Caco-2 (cell line): ENCODE results near the gene GLUL. TPM values are rescaled to one million over a fixed set of nuclear protein-coding genes. Genes with fewer than 3 reads are reported as not detected.

Source experiments
- BruUV-seq: library from RNA; stranded (reverse); fragments of 400-500 nt; replicated peaks from 2 replicates; lab custom pipeline; 2021; lab: Mats Ljungman, UMichigan
- CTCF ChIA-PET: fragments of 300-600 bp; sonication (Branson Sonifier 250); formaldehyde crosslinking; loops from one replicate; lab custom pipeline; 2022; ENCODE audit warnings: antibody characterized with exemption; lab: Charles Lee
- POLR2A ChIA-PET: fragments of 300-600 bp; sonication (Branson Sonifier 250); formaldehyde crosslinking; loops from one replicate; lab custom pipeline; 2022; ENCODE audit warnings: antibody characterized with exemption; lab: Charles Lee
- DNase-seq, 2 experiments: peaks; one replicate each; pipeline versions ENCODE4 v3.0.0 to v3.0.0-alpha.2; 2020 to 2022
- H3K27me3 ChIP-seq: replicated peaks from 2 replicates; pipeline ENCODE4 v1.6.0; 2011; ENCODE audit warnings: low read length; ENCODE audit not compliant: control insufficient read depth, insufficient read depth
- H3K36me3 ChIP-seq: 2 replicates; pipeline ENCODE4 v1.5.1; 2011; ENCODE audit warnings: low read length; ENCODE audit not compliant: control insufficient read depth, insufficient read depth
- H3K4me1 ChIP-seq: fragments of 250-450 bp; sonication (Bioruptor Pico); 2 replicates; pipeline ENCODE4 v1.5.1; 2020; ENCODE audit warnings: mild to moderate bottlenecking
- H3K4me3 ChIP-seq: 2 replicates; pipeline ENCODE4 v1.5.1; 2011; ENCODE audit warnings: low read depth, mild to moderate bottlenecking, control low read depth, low read length
- H3K9me3 ChIP-seq: fragments of 250-450 bp; sonication (Bioruptor Pico); 2 replicates; pipeline ENCODE4 v1.5.1; 2020; ENCODE audit warnings: mild to moderate bottlenecking, moderate library complexity
- H3K27ac Mint-ChIP-seq: one replicate; pipeline ENCODE4 v1.8.0; 2022; ENCODE audit warnings: mixed read lengths; ENCODE audit not compliant: unreplicated experiment
- H3K27me3 Mint-ChIP-seq: one replicate; pipeline ENCODE4 v1.8.0; 2022; ENCODE audit warnings: mixed read lengths; ENCODE audit not compliant: insufficient read depth, unreplicated experiment
- H3K36me3 Mint-ChIP-seq: one replicate; pipeline ENCODE4 v1.8.0; 2022; ENCODE audit warnings: mild to moderate bottlenecking, mixed read lengths; ENCODE audit not compliant: insufficient read depth, unreplicated experiment
- H3K4me1 Mint-ChIP-seq: one replicate; pipeline ENCODE4 v1.8.0; 2022; ENCODE audit warnings: low read depth, mixed read lengths; ENCODE audit not compliant: unreplicated experiment
- H3K4me3 Mint-ChIP-seq: one replicate; pipeline ENCODE4 v1.8.0; 2022; ENCODE audit warnings: mild to moderate bottlenecking, moderate library complexity, mixed read lengths; ENCODE audit not compliant: unreplicated experiment
- H3K9me3 Mint-ChIP-seq: one replicate; pipeline ENCODE4 v1.8.0; 2022; ENCODE audit warnings: mixed read lengths; ENCODE audit not compliant: unreplicated experiment
- intact Hi-C: fragments of 100-400 bp; cut with micrococcal nuclease; formaldehyde crosslinking; loops from one replicate; pipeline ENCODE4 v1.10.0; 2022; ENCODE audit not compliant: unreplicated experiment
- total RNA-seq: library from RNA; stranded (reverse); gene quantifications from 2 replicates; pipeline ENCODE4 v1.2.3, GENCODE V29; 2022
- TF ChIP-seq, protein P1 (sequence below), 2 experiments: fragments of 200-600 bp in 1 of 2; IDR thresholded peaks; 1 replicate in 1 of 2; 2 replicates in 1 of 2; pipeline versions ENCODE4 v1.5.1 to v1.8.0; 2011 to 2022; ENCODE audit warnings: antibody characterized with exemption in 1 of 2, control low read depth in 1 of 2, inconsistent platforms in 1 of 2, low read depth in 1 of 2, low read length in 1 of 2, mild to moderate bottlenecking in 1 of 2, moderate library complexity in 1 of 2; ENCODE audit not compliant: insufficient read depth in 1 of 2, severe bottlenecking in 1 of 2, unreplicated experiment in 1 of 2

GLUL gene
- total RNA-seq, 1 experiment from 2014 or later, result 394 TPM

DNA sequence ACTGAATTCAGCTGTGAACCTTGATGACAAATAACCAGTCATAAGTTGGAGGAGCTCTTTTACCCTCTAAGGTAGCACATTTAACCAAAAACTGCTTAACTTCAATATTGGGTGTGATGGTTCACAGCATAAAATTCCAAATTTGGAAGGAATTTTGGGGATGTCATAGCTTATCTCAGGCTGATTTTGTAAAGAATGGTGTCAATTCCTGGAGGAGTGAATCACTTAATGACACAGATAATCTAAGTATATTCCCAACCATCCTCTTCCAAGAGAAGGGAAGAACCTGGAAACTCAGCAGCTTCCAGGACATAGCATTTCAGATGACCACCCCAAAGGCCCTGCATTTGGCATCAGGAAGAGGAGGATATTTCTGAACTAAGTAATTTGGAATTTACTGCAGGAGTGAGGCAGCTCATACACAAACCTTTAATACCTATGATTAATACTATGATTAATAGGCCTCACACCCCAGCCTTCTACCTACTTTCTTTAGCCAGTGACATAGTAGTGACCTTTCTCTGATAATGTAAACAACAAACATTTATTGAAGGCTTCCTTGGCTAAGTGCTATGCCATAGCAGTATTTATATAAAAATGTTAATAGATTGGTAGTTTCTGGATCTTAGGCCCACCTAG is 14.5 kb downstream of the GLUL start:
- no peak for DNase-seq
- Histone ChIP-seq H3K4me1 (0 out of 2 replicates have a peak, but pooled peaks cover 3% of the 10 kb centered on the region), H3K36me3 (0 out of 2 replicates have a peak, but pooled peaks cover under 1% of the 10 kb centered on the region), H3K9me3 (no peaks in the 10 kb centered on the region), H3K27me3 (no peaks in the 10 kb centered on the region), H3K4me3 (no peak overlapping the region)
- ChIA-PET CTCF (no interaction called here), POLR2A (no interaction called here)
- H3K27ac Mint-ChIP-seq, result no peak overlapping the region
- no peaks in the 10 kb centered on the region for H3K9me3 Mint-ChIP-seq
- TF ChIP-seq, protein P1, sequence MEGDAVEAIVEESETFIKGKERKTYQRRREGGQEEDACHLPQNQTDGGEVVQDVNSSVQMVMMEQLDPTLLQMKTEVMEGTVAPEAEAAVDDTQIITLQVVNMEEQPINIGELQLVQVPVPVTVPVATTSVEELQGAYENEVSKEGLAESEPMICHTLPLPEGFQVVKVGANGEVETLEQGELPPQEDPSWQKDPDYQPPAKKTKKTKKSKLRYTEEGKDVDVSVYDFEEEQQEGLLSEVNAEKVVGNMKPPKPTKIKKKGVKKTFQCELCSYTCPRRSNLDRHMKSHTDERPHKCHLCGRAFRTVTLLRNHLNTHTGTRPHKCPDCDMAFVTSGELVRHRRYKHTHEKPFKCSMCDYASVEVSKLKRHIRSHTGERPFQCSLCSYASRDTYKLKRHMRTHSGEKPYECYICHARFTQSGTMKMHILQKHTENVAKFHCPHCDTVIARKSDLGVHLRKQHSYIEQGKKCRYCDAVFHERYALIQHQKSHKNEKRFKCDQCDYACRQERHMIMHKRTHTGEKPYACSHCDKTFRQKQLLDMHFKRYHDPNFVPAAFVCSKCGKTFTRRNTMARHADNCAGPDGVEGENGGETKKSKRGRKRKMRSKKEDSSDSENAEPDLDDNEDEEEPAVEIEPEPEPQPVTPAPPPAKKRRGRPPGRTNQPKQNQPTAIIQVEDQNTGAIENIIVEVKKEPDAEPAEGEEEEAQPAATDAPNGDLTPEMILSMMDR (IDR thresholded peaks at IDR 0.05; ENCODE audit: insufficient read depth in 1 of 2, low read depth in 1 of 2, low read length in 1 of 2, severe bottlenecking in 1 of 2, unreplicated experiment in 1 of 2), result no peak
- peaks cover 3% of the 10 kb centered on the region for H3K4me1 Mint-ChIP-seq
- intact Hi-C loops, result no loop called here
- BruUV-seq, result no TSS peak
- no peak overlapping the region for H3K4me3 Mint-ChIP-seq
- H3K27me3 Mint-ChIP-seq, result no peaks in the 10 kb centered on the region
- H3K36me3 Mint-ChIP-seq, result peaks cover 14% of the 10 kb centered on the region

GRCh38 chr1:182374101-182374834 is 17.3 kb downstream of the GLUL start:
- Mint-ChIP-seq H3K36me3 (no peaks in the 10 kb centered on the region), H3K4me1 (no peaks in the 10 kb centered on the region), H3K4me3 (no peak overlapping the region), H3K9me3 (no peaks in the 10 kb centered on the region), H3K27me3 (no peaks in the 10 kb centered on the region), H3K27ac (no peak overlapping the region)
- no TSS peak for BruUV-seq
- intact Hi-C loops, result no loop called here
- DNase-seq, result no peak
- H3K36me3 ChIP-seq, result no peaks in the 10 kb centered on the region
- ChIA-PET POLR2A (no interaction called here), CTCF (no interaction called here)
- H3K4me3 ChIP-seq, result no peak overlapping the region
- TF ChIP-seq, protein P1 (IDR thresholded peaks at IDR 0.05; ENCODE audit: insufficient read depth in 1 of 2, low read depth in 1 of 2, low read length in 1 of 2, severe bottlenecking in 1 of 2, unreplicated experiment in 1 of 2), result no peak
- no peaks in the 10 kb centered on the region for H3K4me1 ChIP-seq
- no peaks in the 10 kb centered on the region for H3K9me3 ChIP-seq
- H3K27me3 ChIP-seq, result no peaks in the 10 kb centered on the region

DNA sequence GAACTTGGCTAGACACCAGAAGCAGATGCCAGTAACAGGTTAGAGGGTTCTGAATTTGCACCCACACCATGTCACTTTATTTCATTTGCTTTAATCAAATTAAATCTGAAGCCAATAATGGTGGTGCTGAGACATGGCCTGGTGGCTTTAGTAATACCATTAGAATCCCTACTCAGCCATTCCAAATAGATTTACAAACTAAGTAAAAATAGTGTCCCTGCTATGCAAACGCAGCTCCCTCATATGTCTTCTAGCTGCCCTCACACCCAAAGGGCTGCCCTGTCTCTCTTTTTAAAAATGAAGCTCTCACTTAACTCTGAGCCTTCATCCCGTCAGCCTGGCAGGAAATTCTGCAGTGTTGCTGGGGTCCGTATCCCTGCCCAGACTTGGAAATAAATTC is 21.1 kb downstream of the GLUL start:
- BruUV-seq, result no TSS peak
- DNase-seq, result no peak
- Mint-ChIP-seq H3K9me3 (peaks cover 17% of the 10 kb centered on the region), H3K27ac (no peak overlapping the region), H3K36me3 (no peaks in the 10 kb centered on the region), H3K4me3 (no peak overlapping the region), H3K27me3 (no peaks in the 10 kb centered on the region), H3K4me1 (no peaks in the 10 kb centered on the region)
- ChIA-PET CTCF (no interaction called here), POLR2A (no interaction called here)
- Histone ChIP-seq H3K4me3 (no peak overlapping the region), H3K27me3 (no peaks in the 10 kb centered on the region), H3K9me3 (no peaks in the 10 kb centered on the region), H3K36me3 (no peaks in the 10 kb centered on the region), H3K4me1 (no peaks in the 10 kb centered on the region)
- TF ChIP-seq, protein P1 (IDR thresholded peaks at IDR 0.05; ENCODE audit: insufficient read depth in 1 of 2, low read depth in 1 of 2, low read length in 1 of 2, severe bottlenecking in 1 of 2, unreplicated experiment in 1 of 2), result no peak
- intact Hi-C loops, result no loop called here
